H9 (cell line): ENCODE results near the gene HAUS6. TPM values are rescaled to one million over a fixed set of nuclear protein-coding genes. Genes with fewer than 3 reads are reported as not detected.
A peak's percentile ranks its signal among the peaks of the same experiment; 100 is the strongest.

Experiments used
- DNase-seq: peaks from one replicate; pipeline ENCODE4 v3.0.0-alpha.2; 2017
- H2AFZ ChIP-seq: one replicate; pipeline ENCODE4 v1.6.1; 2013; ENCODE audit warnings: mild to moderate bottlenecking, low read length, control low read depth, moderate library complexity
- H2AK5ac ChIP-seq: 2 replicates; pipeline ENCODE4 v1.6.1; 2013; ENCODE audit warnings: low read length, control low read depth, mixed read lengths; ENCODE audit not compliant: insufficient read length
- H2BK120ac ChIP-seq: one replicate; pipeline ENCODE4 v1.6.1; 2013; ENCODE audit warnings: low read depth, mild to moderate bottlenecking, low read length, control low read depth, inconsistent platforms; ENCODE audit not compliant: poor library complexity, severe bottlenecking
- H2BK12ac ChIP-seq: 2 replicates; pipeline ENCODE4 v1.6.1; 2013; ENCODE audit warnings: low read length, control low read depth, mixed read lengths, low read depth; ENCODE audit not compliant: insufficient read length
- H2BK15ac ChIP-seq: 2 replicates; pipeline ENCODE4 v1.6.1; 2013; ENCODE audit warnings: low read depth, low read length, control low read depth
- H2BK20ac ChIP-seq: one replicate; pipeline ENCODE4 v1.6.1; 2013; ENCODE audit warnings: low read depth, mild to moderate bottlenecking, low read length, control low read depth, inconsistent platforms; ENCODE audit not compliant: poor library complexity, severe bottlenecking
- H2BK5ac ChIP-seq: 2 replicates; pipeline ENCODE4 v1.6.1; 2013; ENCODE audit warnings: low read length, control low read depth, mixed read lengths; ENCODE audit not compliant: insufficient read length
- H3K14ac ChIP-seq: 2 replicates; pipeline ENCODE4 v1.6.1; 2013; ENCODE audit warnings: low read length, control low read depth; ENCODE audit not compliant: insufficient read depth
- H3K18ac ChIP-seq: 2 replicates; pipeline ENCODE4 v1.6.1; 2013; ENCODE audit warnings: low read depth, mild to moderate bottlenecking, mixed read lengths, low read length, control low read depth; ENCODE audit not compliant: insufficient read length
- H3K23ac ChIP-seq: 2 replicates; pipeline ENCODE4 v1.6.1; 2013; ENCODE audit warnings: low read length, control low read depth, mixed read lengths, low read depth; ENCODE audit not compliant: insufficient read length
- H3K23me2 ChIP-seq: 2 replicates; pipeline ENCODE4 v1.6.1; 2013; ENCODE audit warnings: low read depth, mild to moderate bottlenecking, mixed read lengths, low read length, control low read depth; ENCODE audit not compliant: insufficient read length, poor library complexity, severe bottlenecking
- H3K27ac ChIP-seq: 2 replicates; pipeline ENCODE4 v1.5.1; 2013; ENCODE audit warnings: low read length, control low read depth, mixed read lengths, low read depth; ENCODE audit not compliant: insufficient read length
- H3K27me3 ChIP-seq: 2 replicates; pipeline ENCODE4 v1.6.1; 2013; ENCODE audit warnings: low read length, control low read depth, inconsistent platforms; ENCODE audit not compliant: insufficient read depth
- H3K4ac ChIP-seq: 2 replicates; pipeline ENCODE4 v1.6.1; 2013; ENCODE audit warnings: low read depth, mild to moderate bottlenecking, control low read depth, inconsistent platforms, low read length, moderate library complexity
- H3K4me1 ChIP-seq: 2 replicates; pipeline ENCODE4 v1.6.1; 2013; ENCODE audit warnings: low read length, control low read depth, inconsistent platforms; ENCODE audit not compliant: insufficient read depth
- H3K4me2 ChIP-seq: 2 replicates; pipeline ENCODE4 v1.6.1; 2013; ENCODE audit warnings: low read length, control low read depth, mixed read lengths; ENCODE audit not compliant: insufficient read length, insufficient read depth
- H3K56ac ChIP-seq: 2 replicates; pipeline ENCODE4 v1.6.1; 2013; ENCODE audit warnings: low read depth, mild to moderate bottlenecking, mixed read lengths, low read length, control low read depth; ENCODE audit not compliant: insufficient read length
- H3K79me1 ChIP-seq: 2 replicates; pipeline ENCODE4 v1.6.1; 2013; ENCODE audit warnings: low read depth, mild to moderate bottlenecking, moderate library complexity, low read length, control low read depth, inconsistent platforms; ENCODE audit not compliant: insufficient read depth, poor library complexity, severe bottlenecking
- H3K79me2 ChIP-seq: 2 replicates; pipeline ENCODE4 v1.6.1; 2013; ENCODE audit warnings: low read length, control low read depth, inconsistent platforms; ENCODE audit not compliant: insufficient read depth
- H3K9ac ChIP-seq: 2 replicates; pipeline ENCODE4 v1.6.1; 2013; ENCODE audit warnings: low read length, control low read depth, mixed read lengths; ENCODE audit not compliant: insufficient read length; ENCODE audit errors: extremely low read depth
- H3K9me3 ChIP-seq: one replicate; pipeline ENCODE4 v1.6.1; 2013; ENCODE audit warnings: low read depth, low read length, inconsistent platforms; ENCODE audit not compliant: control insufficient read depth
- H3T11ph ChIP-seq: one replicate; pipeline ENCODE4 v1.6.1; 2013; ENCODE audit warnings: mild to moderate bottlenecking, low read length, control low read depth, inconsistent platforms
- H4K20me1 ChIP-seq: one replicate; pipeline ENCODE4 v1.6.1; 2013; ENCODE audit not compliant: control insufficient read depth, insufficient read length, insufficient read depth
- H4K5ac ChIP-seq: 2 replicates; pipeline ENCODE4 v1.6.1; 2013; ENCODE audit warnings: low read depth, mild to moderate bottlenecking, mixed read lengths, low read length, control low read depth; ENCODE audit not compliant: insufficient read length
- H4K8ac ChIP-seq: replicated peaks from 2 replicates; pipeline ENCODE4 v1.6.1; 2013; ENCODE audit warnings: low read length, control low read depth, mixed read lengths, low read depth; ENCODE audit not compliant: insufficient read length
- H4K91ac ChIP-seq: 2 replicates; pipeline ENCODE4 v1.6.1; 2013; ENCODE audit warnings: low read depth, mild to moderate bottlenecking, moderate library complexity, mixed read lengths, low read length, control low read depth; ENCODE audit not compliant: insufficient read length
- H3K27ac Mint-ChIP-seq, 3 experiments: 2 replicates in 2 of 3; 3 replicates in 1 of 3; pipeline ENCODE4 v1.8.0; 2020 to 2021; ENCODE audit warnings: mixed read lengths in 3 of 3, mild to moderate bottlenecking in 1 of 3, moderate library complexity in 1 of 3
- H3K27me3 Mint-ChIP-seq: 2 replicates; pipeline ENCODE4 v1.8.0; 2021; ENCODE audit warnings: low read depth, mild to moderate bottlenecking, moderate library complexity, mixed read lengths
- H3K36me3 Mint-ChIP-seq, 3 experiments: 2 replicates in 2 of 3; 3 replicates in 1 of 3; pipeline ENCODE4 v1.8.0; 2020 to 2021; ENCODE audit warnings: low read depth in 3 of 3, mixed read lengths in 3 of 3; ENCODE audit not compliant: insufficient read depth in 1 of 3
- H3K4me1 Mint-ChIP-seq, 2 experiments: 2 replicates each; pipeline ENCODE4 v1.8.0; 2020; ENCODE audit warnings: mixed read lengths in 2 of 2
- H3K4me3 Mint-ChIP-seq, 2 experiments: 2 replicates in 1 of 2; 3 replicates in 1 of 2; pipeline ENCODE4 v1.8.0; 2020 to 2021; ENCODE audit warnings: mild to moderate bottlenecking in 2 of 2, mixed read lengths in 2 of 2, moderate library complexity in 1 of 2
- H3K9me3 Mint-ChIP-seq, 2 experiments: 2 replicates in 1 of 2; 3 replicates in 1 of 2; pipeline ENCODE4 v1.8.0; 2020; ENCODE audit warnings: mild to moderate bottlenecking in 2 of 2, mixed read lengths in 2 of 2, moderate library complexity in 1 of 2
- WGBS: extraction: QIAGEN DNeasy Blood & Tissue Kit; methylation state at CpG from one replicate; pipeline ENCODE4 v1.1.7; 2013; ENCODE audit warnings: missing lambda C conversion rate, low lambda C conversion rate, mixed read lengths; ENCODE audit not compliant: insufficient read length; ENCODE audit errors: extremely low coverage; 5-methylcytosine and 5-hydroxymethylcytosine counted together
- total RNA-seq: library from RNA; stranded (reverse); gene quantifications from 2 replicates; pipeline ENCODE4 v1.2.1, GENCODE V29; 2021
- TF ChIP-seq, protein P1 (sequence below): fragments of 200-600 bp; sonication (generic); conservative IDR thresholded peaks from 3 replicates; pipeline ENCODE4 v1.8.0; 2021; ENCODE audit warnings: antibody characterized with exemption, mild to moderate bottlenecking

HAUS6 gene
- total RNA-seq, 1 experiment from 2014 or later = 42.3 TPM

- no CpG with 5 or more reads among the region's 21 CpGs for WGBS
- TF ChIP-seq, protein P1, sequence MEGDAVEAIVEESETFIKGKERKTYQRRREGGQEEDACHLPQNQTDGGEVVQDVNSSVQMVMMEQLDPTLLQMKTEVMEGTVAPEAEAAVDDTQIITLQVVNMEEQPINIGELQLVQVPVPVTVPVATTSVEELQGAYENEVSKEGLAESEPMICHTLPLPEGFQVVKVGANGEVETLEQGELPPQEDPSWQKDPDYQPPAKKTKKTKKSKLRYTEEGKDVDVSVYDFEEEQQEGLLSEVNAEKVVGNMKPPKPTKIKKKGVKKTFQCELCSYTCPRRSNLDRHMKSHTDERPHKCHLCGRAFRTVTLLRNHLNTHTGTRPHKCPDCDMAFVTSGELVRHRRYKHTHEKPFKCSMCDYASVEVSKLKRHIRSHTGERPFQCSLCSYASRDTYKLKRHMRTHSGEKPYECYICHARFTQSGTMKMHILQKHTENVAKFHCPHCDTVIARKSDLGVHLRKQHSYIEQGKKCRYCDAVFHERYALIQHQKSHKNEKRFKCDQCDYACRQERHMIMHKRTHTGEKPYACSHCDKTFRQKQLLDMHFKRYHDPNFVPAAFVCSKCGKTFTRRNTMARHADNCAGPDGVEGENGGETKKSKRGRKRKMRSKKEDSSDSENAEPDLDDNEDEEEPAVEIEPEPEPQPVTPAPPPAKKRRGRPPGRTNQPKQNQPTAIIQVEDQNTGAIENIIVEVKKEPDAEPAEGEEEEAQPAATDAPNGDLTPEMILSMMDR = no peak
- no peak overlapping the region for H2BK15ac ChIP-seq
Measured at GRCh38 chr9:19102181-19102630, 498 bp downstream of the HAUS6 start.

More at GRCh38 chr9:19102181-19102630, 498 bp downstream of the HAUS6 start:
- H2BK120ac ChIP-seq = no peak overlapping the region
- no peaks in the 10 kb centered on the region for H3K9me3 ChIP-seq
- Mint-ChIP-seq H3K36me3 (peaks cover 5 to 23% (median 23%) of the 10 kb centered on the region in 3 experiments; a peak in 6 of 7 replicates), H3K4me3 (peak overlapping the region; percentile 96 to 98), H3K4me1 (peaks cover 13 to 16% of the 10 kb centered on the region in 2 experiments), H3K27me3 (no peaks in the 10 kb centered on the region), H3K9me3 (no peaks in the 10 kb centered on the region), H3K27ac (peak overlapping the region; percentile 87 to 98 (median 98))
- no peak overlapping the region for H3K56ac ChIP-seq
- peak overlapping the region; percentile 89 for H3K14ac ChIP-seq
- H2BK5ac ChIP-seq = no peak overlapping the region
- peaks cover 19% of the 10 kb centered on the region; the same call in 1 of the 2 replicates for H3K79me2 ChIP-seq
- H2AFZ ChIP-seq = no peak overlapping the region
- no peaks in the 10 kb centered on the region for H3K27me3 ChIP-seq
- H3K4me1 ChIP-seq = no peaks in the 10 kb centered on the region; the same call in 1 of the 2 replicates
- no peak for DNase-seq
- no peak overlapping the region for H3K23ac ChIP-seq
- H3K4ac ChIP-seq = no peak overlapping the region
- H3K18ac ChIP-seq = no peak overlapping the region
- H2BK12ac ChIP-seq = no peak overlapping the region
- no peak overlapping the region for H3T11ph ChIP-seq
- H3K79me1 ChIP-seq = peaks cover 10% of the 10 kb centered on the region
- H3K27ac ChIP-seq = no peak overlapping the region
- no peaks in the 10 kb centered on the region for H4K20me1 ChIP-seq
- no peak overlapping the region for H2AK5ac ChIP-seq
- H4K8ac ChIP-seq = no peak overlapping the region
- peak overlapping the region; percentile 96 for H3K9ac ChIP-seq
- no peak overlapping the region for H4K91ac ChIP-seq
- H3K23me2 ChIP-seq = no peaks in the 10 kb centered on the region
- H2BK20ac ChIP-seq = no peak overlapping the region
- H3K4me2 ChIP-seq = peak overlapping the region; percentile 72
- H4K5ac ChIP-seq = no peak overlapping the region
